GM19023 (cell line): Measurements from ENCODE around the gene FBXL17.

ENCODE experiments used
- ATAC-seq: cut with Tn5 transposase; IDR thresholded peaks from one replicate; pipeline ENCODE4 v1.9.1; 2021; ENCODE audit warnings: mild to moderate bottlenecking, moderate library complexity; ENCODE audit not compliant: unreplicated experiment

FBXL17 gene

DNA sequence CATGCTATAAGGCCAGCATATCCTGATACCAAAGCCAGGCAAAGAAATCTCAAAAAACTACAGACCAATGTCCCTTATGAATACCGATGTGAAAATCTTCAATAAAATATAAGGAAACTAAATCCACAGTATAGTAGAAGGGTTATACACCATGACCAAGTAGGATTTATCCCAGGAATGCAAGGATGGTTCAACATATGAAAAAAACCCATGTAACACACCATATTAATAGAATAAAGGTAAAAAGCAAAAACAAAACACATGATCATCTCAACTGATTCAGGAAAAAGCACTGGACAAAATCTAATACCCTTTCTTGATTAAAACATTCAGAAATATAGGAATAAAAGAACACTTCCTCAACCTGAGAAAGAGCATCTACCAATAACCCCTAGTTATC, 6.1 kb downstream of the FBXL17 start:
- ATAC-seq: no peak

DNA sequence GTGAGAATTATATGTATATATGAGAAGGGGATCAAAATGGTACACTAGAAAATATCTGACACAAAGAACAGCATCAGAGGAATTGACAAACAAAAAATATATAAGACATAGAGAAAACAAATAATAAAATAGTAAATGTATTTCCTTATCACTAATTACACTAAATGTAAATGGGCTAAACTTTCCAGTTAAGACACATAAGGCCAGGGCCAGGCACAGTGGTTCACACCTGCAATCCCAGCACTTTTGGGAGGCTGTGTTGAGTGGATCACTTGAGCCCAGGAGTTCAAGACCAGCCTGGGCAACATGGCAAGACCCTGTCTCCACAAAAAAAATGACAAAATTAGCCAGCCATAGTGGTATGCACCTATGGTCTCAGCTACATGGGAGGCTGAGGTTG, 8.5 kb downstream of the FBXL17 start:
- no peak for ATAC-seq

DNA sequence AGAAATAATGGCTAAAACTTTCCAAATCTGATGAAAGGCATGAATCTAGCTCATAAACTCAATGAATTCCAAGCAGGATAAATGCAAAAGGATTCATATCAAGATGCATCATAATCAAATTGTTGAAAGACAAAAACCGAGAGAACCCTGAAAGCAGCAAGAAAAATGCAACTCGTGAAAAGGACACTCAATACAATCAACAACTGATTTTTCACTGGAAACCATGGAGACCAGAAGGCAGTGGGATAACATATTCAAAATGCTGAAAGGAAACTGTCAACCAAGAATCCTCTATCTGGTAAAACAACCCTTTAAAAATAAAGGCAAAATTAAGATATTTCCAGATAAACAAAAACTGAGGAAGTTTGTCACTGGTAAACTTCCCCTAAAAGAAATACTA, 9.5 kb downstream of the FBXL17 start:
- no peak for ATAC-seq

DNA sequence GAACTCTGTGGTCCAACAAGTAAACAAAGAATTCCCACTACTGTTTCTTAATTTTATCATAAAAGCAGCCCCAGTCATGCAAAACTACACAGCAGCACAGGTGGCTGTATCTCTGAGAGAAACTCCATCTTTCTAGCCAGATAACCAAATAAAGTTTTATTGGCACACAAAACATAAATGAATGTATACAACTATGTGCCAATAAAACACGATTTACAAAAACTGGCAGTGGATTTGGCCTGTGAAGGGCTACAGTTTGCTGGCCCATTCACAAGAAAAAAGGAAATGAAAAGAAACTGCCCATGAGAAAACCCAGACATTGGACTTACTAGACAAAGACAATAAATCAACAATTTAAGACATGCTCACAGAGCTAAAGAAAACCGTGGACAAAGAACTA, 10.6 kb downstream of the FBXL17 start:
- ATAC-seq: no peak

DNA sequence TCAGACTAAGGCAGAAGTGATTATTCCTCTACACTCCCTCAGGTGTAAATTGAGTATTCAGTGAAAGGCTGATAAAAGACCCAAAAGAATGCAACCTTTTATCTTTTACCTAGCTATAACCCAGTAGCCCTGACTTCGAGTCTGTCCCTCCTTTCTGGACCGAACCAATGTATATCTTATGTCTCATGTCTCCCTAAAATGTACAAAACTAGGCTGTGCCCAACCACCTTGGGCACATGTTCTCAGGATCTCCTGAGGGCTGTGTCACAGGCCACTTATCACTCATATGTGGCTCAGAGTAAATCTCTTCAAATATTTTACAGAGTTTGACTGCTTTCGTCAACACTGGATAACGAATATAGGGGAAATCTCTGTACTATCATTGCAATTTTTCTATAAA, 12.7 kb downstream of the FBXL17 start:
- no peak for ATAC-seq

DNA sequence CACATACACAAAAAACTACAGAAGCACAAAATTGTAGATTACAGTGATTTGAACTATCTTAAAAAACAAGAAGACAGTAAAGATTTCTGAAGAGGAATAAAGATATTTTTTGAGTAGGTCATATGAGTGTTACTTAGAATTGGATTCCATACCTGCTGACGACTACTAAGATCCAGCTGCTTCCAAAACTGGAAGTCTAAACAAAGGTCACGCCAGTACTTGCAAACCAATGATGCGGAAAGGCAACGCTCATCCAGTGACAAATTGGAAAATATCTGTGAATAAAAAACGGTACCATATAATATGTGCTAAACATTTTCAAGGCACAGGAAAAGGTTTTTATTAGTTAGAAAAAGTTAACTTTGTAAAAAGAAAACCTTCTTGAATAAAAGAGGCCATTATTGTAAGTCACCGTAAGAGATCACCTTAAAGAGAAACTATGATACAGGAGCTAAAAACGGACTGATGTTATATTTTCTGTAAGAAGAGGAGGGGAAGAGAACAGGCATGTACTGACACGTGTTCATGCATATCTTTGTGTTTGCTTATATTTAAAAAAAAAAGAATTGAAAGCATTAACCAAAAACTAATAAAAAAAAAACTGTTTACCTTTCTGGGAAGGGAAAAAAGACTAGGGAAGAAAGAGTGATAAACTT, 14.1 kb downstream of the FBXL17 start:
- no peak for ATAC-seq

DNA sequence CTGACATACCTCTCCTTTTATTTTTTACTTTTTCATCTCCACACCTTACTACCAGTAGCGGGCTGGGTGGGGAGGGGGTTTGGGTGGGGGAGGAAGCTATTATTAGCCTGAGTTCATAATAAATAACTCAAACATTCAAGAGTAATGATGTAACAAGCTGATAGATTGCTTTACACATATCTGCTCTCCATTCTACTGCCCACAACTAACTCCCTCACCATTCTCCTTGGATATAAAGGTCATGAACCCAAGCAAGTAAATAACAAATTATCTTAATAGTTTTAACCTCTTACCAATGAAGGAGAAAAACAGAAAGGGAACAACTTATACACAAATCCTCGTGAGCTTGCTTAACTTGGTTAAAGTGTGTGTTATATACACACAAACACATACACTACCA, 15.4 kb downstream of the FBXL17 start:
- ATAC-seq: no peak

DNA sequence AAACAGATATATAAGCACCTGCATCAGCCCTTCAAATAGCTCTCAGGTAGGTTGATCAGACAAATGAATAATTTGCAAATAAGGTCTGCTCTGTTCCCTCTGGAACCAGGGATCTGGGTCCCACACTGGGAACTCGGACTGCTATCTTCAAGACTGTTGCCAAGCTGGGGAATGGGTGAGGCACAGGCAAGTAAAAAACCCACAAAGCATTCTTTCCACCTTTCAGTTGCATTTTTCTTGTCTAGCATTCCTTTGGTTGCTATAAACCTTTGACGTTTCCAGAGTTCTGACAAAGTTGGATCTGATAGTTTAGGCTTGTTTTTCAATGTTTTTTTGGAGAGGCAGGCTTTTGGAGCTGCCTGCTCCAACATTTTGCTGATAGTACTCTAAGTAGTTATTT, 20.1 kb downstream of the FBXL17 start:
- no peak for ATAC-seq

DNA sequence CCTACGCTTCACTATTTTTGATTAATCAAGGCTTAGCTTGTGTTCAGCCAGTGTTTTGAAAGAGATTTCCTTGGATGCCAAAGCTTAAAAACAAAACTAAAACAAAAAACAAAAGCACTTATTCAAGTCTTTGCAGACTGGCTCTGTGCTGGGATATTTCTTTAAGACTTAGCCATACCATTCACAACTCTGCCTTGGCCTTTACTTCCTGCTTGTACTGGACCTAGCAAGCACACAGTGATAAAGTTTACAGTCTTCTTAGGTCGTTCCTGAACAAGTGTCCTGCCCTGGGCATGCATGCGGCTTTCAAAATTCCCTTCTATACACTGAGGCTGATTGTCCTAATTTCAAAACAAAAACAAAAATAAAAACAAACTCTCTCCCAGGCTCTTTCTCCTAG, 20.7 kb downstream of the FBXL17 start:
- no peak for ATAC-seq

DNA sequence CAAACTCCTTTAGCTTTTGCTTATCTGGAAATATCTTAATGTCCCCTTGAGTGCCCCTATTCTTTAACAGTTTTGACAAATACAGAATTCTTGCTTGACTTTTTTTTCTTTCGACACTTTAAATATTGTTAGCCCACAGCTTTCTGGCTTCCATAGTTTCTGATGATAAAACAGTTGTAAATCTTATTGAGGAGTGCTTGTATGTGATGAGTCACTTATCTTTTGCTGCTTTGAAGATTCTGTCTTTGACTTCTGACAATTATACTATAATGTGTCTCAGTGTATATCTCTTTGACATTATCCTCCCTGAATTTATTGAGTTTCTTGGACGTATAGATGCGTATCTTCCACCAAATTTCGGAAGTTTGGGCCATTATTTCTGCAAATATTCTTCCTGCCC, 21.6 kb downstream of the FBXL17 start:
- ATAC-seq: no peak

DNA sequence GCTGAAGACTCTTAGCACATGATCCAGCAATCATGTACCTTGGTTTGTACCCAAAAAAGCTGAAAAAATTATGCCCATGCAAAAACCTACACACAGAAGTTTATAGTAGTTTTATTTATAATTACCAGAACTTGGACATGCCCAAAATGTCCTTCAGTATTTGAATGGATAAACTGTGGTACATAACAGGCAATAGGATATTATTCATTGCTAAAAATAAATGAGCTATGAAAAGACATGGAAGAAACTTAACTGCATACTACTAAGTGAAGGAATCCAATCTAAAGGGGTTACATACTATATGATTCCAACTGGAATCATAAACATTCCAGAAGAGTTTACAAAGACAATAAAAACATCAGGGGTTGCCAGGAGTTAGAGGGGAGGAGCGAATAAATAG, 25.6 kb downstream of the FBXL17 start:
- ATAC-seq: no peak

DNA sequence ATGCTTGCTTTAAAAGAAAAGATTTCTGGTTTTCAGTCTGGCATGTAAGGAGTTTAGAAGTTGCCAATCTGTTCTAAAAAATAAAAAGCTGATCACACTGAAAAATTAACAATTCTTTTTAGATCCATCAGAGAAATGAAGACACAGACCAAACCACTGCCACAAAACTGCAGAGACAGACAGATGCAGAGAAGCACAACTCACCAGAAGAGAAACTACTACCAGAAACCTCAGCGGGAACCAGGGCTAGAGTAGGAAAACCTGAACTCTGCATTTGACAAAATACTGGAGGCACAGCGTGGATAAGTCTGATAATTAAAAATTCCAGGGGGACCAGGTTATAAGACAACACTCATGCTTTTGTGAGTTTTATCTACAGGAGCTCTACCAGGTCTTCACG, 28.8 kb downstream of the FBXL17 start:
- no peak for ATAC-seq

DNA sequence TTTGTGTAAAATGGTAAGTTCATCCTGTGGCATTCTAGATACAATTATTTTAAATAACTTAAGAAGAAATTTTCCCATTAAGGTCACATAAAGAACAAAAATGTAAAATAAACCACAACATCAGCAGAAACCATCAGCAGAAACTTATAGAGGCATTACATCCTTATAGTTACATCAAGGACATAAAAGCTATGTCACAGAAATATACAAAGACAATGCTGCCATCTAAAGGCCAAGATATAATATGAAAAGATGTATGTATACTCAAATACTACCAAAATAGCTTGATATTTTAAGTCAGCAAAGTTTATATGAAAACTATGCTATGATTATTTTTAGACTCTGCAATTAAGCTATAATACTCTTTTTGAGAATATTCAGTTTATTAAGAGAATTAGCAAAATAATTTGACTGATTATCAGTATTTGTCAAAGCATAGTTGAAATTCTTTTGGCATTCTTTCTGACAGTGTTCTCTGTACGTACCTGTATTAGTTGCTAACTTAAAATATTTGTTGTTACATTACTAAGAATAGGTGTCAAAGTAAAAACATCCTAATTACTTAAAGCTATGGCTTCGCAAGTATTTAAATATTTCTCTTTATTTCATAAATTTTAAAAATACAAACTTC, 36.2 kb downstream of the FBXL17 start:
- ATAC-seq: no peak

DNA sequence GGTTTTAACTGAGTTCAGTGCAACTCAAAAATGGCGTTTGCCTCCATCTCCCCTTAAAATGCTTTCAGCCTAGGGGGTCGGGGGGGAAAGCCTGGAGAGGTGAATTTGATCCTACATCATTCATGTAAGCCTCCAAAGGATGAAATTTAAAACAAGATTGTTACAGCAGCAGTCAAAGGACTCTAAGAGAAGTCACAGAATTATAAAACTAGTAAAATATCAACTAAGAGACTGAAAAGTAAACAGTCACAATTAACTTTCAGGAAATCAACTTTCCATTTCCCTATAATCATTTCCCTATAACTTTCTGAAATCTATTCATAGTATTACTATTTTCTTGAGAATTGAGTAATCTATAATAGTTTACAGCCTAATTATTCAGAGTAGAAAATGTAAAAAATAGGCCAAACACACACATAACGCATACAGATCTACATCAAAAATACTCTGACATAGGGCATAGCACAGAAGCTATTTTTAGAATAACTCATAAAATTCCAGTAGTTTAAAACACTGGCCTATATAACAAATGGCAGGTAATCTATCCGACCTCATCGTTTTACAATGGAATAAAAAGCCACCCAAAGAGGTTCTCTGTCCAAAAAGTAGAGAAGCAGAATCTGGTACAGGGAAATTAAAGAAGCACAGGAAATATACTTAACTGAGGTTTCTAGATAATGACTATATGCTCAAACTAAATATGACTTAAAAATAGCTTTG, 37.6 kb downstream of the FBXL17 start:
- no peak for ATAC-seq

DNA sequence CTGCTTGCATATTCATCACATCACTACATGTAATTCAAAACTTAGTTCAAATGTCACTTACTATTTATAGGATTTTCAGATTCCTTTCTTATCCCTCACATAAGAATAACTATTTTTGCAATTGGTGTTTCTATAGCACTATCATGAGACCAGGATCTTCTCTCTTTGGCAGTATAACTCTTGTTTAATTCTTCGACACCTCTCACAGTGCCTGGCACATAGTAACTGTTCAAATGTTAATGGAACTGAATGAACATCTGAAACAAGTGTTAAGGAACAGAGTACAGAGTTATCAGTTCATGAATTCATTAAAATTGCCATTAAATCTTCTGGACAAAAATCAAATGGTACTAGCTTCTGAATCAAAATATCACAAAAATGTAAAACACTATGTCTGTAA, 40.0 kb downstream of the FBXL17 start:
- ATAC-seq: no peak

DNA sequence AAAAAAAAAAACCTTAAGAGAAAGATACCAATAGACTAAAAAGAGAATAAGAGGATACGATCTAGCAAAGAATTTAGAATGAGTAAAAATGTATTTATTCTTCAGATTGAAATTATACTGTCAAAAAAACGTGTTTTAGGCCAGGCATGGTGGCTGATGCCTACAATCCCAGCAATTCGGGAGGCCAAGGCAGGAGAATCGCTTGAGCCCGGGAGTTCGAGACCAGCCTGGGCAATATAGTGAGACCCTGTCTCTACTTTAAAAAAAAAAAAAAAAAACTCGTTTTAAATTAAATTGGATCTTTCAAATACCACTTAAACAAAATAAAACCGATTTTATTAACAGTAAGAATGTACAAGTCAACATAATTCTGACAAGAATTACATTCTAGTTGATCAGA, 41.8 kb downstream of the FBXL17 start:
- ATAC-seq: no peak

DNA sequence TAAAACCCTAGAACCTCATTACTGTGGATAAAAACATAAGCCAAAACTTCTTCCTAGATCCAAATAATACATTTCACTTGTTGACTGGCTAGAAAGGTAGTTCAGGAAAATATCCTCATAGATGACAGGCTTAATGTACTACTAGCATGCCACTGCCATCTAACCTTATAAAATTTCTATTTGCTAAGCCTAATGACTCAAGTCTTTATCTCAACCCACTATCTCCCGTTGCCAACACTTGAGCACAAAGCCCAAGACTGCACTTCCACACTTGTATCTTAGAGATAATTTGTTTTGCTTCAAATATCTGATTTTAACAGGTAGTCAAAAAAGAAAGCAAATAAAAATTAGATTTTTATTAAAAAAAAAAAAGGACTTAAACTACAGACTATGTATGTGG, 42.7 kb downstream of the FBXL17 start:
- ATAC-seq: no peak

DNA sequence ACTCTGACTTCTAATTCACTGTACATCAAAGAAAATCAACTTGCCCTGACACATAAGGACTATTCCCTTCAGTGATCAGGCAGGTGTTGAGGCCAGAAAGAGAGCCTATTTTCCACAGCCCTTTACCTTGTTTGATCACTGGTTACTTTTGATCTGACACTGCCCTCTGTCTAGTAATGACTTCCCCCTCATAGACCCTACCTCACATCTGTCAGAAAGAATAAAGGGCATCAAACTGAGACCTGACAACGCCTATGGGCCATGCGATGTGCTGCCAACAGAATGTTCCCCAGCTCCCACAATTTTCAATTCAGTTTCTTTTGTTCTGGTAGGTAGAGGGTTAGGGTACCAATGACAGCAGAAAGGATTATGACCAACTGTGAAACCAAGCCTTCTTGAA, 47.7 kb downstream of the FBXL17 start:
- ATAC-seq: no peak

DNA sequence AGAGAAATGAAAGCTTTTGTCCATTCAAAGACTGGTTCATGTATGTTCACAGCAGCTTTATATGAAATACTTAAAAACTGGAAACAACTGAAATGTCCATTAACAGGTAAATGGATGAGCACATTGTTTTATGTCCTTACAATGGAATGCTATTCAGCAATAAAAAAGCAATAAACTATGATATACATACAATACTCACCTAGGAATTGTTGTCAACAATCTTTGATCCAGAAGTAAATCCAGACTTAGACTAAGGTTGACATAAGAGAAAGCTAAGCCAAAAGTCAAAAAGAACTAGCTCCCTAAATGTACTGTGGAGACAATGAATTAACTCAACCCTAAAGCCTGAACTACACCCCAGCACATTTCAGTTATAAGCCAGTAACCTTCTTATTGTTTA, 54.9 kb downstream of the FBXL17 start:
- ATAC-seq: no peak

DNA sequence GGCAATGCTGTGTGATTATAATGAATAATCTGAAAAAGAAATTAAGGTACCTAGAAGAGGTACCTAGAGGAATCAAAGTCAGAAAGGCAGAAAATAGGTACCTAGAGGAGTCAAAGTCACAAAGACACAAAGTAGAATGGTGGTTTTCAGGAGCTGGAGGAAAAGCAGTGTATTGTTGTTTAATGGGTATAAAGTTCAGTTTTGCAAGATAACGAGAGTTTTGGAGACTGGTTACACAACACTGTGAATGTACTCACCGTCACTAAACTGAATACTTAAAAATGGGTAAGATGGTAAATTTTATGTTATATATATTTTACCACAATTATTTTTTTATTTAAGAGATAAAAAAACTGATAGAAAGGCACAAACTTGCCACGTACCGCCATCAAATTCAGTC, 57.0 kb downstream of the FBXL17 start:
- no peak for ATAC-seq

DNA sequence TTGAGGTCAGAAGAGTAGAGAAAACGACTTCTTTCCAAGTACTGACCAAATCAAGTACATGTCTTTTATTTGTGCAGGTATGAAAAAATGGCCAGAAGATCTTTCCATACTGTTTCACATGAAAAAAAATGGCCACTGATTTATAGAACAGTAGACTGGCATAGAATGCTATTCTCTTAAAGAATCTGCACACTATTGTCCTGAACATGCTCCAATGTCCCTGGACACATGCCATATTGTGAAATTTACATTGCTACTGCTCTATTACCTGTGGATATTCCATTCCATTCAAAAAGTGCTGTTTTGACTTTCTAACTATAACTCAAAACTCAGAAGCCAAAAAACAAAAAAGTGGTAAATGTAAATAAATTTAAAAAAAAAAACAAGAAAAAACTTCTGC, 60.6 kb downstream of the FBXL17 start:
- no peak for ATAC-seq

DNA sequence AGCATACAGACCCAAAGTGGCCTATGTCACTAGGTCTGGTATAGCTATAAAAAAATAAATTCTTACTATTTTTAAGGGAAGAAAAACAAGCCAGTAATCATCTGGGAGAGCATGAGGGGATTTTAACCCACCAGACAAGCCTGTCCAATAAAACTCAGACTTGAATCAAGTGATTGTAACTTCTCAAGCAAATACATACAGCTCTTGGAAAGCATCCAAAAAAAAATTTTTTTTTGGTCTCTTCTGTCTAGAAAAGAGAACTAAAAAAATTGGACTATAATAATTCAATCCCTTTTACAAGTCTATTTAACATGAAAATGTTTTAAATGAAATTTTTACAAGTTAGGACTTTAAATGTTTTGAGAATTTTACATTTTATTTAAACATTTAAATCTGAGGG, 61.7 kb downstream of the FBXL17 start:
- ATAC-seq: no peak

DNA sequence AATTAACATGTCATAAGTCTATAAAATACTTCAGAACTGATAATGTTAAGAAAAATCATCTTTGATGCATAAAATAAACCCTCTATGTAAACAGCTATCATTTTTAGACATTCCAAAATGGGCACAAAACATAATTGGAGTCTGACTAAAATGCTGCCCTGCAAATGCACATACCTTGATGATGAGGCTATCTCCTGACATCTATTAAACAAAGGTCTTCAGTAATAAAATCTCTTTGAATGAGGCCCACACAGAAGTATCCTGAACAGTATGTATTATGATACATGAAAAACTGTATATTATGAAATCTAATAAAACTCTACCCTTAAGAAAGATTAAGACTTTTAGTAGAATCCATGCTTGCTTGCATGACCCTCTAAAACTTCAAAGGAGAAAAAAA, 66.1 kb downstream of the FBXL17 start:
- ATAC-seq: no peak
